GM20000 (cell line): ENCODE measurements around the gene UBE2Q1.

Experiments used
- DNase-seq: peaks from one replicate; pipeline ENCODE4 v3.0.0; 2012; ENCODE audit warnings: low spot score
- TF ChIP-seq, protein P1 (sequence below): IDR thresholded peaks from 2 replicates; pipeline ENCODE4 v1.5.1; 2012; ENCODE audit warnings: mild to moderate bottlenecking, control low read depth; ENCODE audit errors: extremely low read depth, missing control alignments

The UBE2Q1 gene

DNA sequence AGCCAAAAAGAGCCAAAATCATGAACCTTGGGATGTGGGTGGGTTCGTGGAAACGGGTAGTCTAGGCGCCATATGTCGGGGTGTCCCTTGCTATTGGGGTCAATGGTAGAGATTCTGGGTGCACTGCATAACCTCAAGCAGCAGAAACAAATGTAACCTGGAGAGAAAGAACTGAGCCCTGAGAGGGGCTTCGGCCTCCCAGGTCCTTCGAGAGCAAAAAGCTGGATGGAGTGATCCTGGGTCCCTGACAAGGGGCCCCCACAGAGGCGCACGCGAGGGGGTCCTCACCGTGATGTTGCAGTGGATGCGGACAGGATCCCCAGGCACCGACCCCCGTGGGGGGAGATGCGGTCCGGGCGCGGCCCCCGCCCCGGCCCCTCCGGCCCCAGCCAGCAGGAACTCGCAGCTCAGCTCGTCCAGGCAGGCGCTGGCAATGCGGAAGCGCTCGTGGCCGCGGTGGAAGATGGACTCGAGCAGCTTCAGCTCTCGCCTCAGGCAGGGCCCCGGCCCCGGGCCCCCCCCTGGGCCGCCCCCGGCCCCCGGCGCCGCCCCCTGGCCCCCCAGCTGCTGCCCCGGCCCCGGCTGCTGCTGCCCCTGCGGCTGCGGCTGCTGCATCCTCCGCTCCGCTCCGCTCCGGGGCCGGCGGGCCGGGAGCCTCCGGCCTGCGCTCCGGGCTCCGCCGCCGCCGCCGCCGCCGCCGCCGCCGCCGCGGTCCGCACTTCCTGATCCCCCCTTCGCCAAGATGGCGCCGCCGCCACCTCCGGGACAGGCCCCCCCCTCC, at the start of gene UBE2Q1:
Gene UBE2Q1 (minus strand): TSS at position 724 of the 781 bp plus-strand sequence. CDS start 109 bp downstream, at position 615.
- TF ChIP-seq, protein P1, sequence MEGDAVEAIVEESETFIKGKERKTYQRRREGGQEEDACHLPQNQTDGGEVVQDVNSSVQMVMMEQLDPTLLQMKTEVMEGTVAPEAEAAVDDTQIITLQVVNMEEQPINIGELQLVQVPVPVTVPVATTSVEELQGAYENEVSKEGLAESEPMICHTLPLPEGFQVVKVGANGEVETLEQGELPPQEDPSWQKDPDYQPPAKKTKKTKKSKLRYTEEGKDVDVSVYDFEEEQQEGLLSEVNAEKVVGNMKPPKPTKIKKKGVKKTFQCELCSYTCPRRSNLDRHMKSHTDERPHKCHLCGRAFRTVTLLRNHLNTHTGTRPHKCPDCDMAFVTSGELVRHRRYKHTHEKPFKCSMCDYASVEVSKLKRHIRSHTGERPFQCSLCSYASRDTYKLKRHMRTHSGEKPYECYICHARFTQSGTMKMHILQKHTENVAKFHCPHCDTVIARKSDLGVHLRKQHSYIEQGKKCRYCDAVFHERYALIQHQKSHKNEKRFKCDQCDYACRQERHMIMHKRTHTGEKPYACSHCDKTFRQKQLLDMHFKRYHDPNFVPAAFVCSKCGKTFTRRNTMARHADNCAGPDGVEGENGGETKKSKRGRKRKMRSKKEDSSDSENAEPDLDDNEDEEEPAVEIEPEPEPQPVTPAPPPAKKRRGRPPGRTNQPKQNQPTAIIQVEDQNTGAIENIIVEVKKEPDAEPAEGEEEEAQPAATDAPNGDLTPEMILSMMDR: no peak
- DNase-seq: no peak

DNA sequence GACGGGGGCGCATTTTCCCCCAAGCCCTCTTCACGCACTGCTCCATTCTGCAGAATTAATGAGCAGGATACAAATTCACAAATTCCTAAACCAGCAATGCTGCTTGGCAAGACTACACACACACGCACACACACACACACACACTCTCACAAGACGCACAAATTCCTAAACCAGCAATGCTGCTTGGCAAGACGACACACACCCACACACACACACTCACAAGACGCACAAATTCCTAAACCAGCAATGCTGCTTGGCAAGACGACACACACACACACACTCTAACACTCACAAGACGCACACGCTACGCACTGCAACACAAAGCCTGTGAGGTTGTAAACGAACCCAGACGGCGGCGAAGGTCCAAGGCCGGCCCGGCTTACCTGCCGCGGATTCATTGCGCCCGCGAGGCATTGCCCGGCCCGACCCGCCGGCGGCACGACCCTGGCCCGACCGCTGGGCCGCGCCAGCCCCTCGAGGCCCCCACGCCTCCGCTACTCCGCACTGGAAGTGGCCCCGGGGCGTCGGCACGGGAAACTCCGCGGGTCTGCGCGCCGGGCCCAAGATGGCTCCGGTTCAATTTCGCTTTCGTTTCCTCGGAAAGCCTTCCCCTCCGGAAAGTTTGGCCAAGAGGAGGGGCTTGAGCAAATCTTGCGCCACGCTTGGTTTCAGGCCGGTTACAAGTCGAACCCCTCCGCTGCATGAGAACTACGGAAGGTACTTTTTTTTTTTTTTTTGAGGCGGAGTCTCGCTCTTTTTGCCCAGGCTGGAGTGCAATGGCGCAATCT, 49.3 kb upstream of the UBE2Q1 start, which contains the start of gene ADAR:
Gene ADAR (minus strand): TSS at position 578 of the 788 bp plus-strand sequence. CDS start 180 bp downstream, at position 398.
- TF ChIP-seq, protein P1: no peak

DNA sequence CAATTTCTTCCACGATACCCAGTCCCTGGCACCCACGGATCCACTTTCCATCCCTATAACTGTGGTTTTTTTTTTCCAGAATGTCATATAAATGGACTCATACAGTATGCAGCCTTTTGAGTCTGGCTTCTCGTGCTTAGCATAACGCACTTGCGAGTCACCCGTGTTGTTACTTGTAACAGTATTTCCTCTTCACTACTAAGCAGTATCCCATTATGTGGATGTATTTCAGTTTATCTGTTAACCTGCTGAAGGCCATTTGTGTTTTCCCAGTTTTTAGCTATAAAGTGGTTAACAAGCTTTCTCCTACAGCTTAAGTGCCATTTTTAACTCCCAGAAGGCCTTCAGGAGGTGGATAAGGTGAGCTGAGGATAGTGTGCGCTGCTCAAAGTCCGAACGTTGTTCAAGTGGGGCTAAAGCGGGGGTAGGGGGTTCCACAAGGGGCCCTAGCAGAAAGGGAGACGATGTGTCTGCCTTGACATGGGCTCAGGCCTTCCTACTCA, 48.7 kb upstream of the UBE2Q1 start:
- no peak for DNase-seq
- TF ChIP-seq, protein P1: no peak

More for the DNA sequence above, 49.3 kb upstream of the UBE2Q1 start, which contains the start of gene ADAR:
- DNase-seq: peak; percentile 92

DNA sequence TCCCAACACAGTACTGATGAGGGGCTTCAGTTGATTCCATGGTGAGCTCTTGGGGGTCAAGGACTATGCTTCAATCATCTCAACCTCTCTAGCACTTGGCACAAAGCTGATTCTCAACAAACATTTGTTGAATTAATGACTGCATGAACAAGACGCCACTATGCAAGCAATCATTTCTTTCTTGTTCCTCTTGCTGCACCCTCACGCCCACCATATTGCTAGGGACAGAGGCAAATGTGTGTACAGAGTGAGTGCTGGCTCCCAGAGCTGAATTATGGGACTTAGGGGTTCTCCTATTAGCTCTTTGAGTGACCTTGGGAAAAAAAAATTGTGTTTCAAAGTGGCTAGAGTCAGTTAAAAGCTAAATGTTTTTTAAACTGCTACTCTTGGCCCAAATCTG, 47.1 kb upstream of the UBE2Q1 start:
- no peak for DNase-seq
- TF ChIP-seq, protein P1: no peak

DNA sequence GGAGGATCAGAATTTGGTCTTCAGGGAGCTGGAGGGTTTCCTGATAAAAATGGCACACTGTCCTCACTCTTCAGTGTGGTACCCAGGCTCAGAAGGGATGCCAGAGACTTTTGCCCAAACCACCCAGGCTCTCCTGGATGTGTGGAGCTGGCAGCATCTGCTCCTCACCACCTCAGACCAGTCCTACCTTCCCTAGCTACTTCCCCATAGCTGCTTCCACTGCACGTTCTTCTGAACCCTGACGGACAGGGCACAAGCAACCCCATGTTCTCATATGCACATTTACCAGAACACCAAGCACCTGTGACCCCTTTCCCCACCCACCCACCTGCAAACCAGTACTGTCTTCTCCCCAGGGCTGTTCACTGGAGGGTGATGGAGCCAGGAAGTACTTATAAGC, 44.9 kb upstream of the UBE2Q1 start:
- TF ChIP-seq, protein P1: no peak
- no peak for DNase-seq

DNA sequence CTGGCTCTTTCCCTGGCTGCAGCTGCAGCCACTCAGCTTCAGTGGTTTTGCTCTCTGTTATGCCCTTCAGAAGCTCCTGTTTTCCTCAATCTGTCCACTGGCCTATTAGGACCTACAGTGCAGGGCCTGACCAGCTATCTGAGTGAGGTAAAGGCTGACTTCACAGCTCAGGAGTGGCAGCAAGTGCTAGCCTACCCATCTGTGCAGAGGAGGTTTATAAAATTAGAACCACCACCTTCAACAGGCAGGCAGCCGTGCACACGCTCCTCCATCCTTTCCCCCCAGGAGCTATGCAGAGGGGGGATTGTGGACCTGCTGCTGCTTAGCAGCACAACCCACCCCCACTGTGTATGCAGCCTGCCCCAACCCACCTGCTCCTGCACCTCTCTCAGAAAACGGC, 41.2 kb upstream of the UBE2Q1 start:
- DNase-seq: no peak
- TF ChIP-seq, protein P1: no peak
